Naive thymus-derived CD8-positive, alpha-beta T cell (primary cell): Measurements from ENCODE around the gene FRY. TPM values are rescaled to one million over a fixed set of nuclear protein-coding genes. Genes with fewer than 3 reads are reported as not detected.

Source experiments
- ATAC-seq, 2 donors: fragments of 150-1000 bp; cut with Tn5 transposase in 1 of 2; sonication (Bioruptor Pico), chemical (Tn5 transposase) in 1 of 2; 1 replicate in 1 of 2; 2 replicates in 1 of 2; pipeline ENCODE4 v1.10.0; 2021; ENCODE audit warnings: mild to moderate bottlenecking in 2 of 2, moderate library complexity in 2 of 2
- POLR2A ChIA-PET: fragments of 350-600 bp; sonication (Branson Sonifier 250); formaldehyde crosslinking; loops from one replicate; lab custom pipeline; 2021; ENCODE audit warnings: antibody characterized with exemption; lab: Charles Lee
- DNase-seq, 10 donors: peaks; one replicate each; pipeline versions ENCODE4 v3.0.0 to v3.0.0-alpha.2; 2020 to 2022
- H3K27ac Mint-ChIP-seq, 10 donors: one replicate each; pipeline ENCODE4 v1.8.0; 2020 to 2022; ENCODE audit warnings: mild to moderate bottlenecking in 10 of 10, mixed read lengths in 10 of 10, moderate library complexity in 4 of 10, inconsistent platforms in 1 of 10
- H3K27me3 Mint-ChIP-seq, 5 donors: one replicate each; pipeline ENCODE4 v1.8.0; 2021 to 2022; ENCODE audit warnings: mixed read lengths in 5 of 5
- H3K36me3 Mint-ChIP-seq, 3 donors: one replicate each; pipeline ENCODE4 v1.8.0; 2020 to 2022; ENCODE audit warnings: mixed read lengths in 3 of 3, mild to moderate bottlenecking in 2 of 3, inconsistent platforms in 1 of 3
- H3K4me1 Mint-ChIP-seq, 4 donors: one replicate each; pipeline ENCODE4 v1.8.0; 2021 to 2022; ENCODE audit warnings: mixed read lengths in 4 of 4
- H3K4me3 Mint-ChIP-seq, 10 donors: one replicate each; pipeline ENCODE4 v1.8.0; 2020 to 2022; ENCODE audit warnings: mild to moderate bottlenecking in 10 of 10, mixed read lengths in 10 of 10, moderate library complexity in 6 of 10, inconsistent platforms in 1 of 10
- H3K9me3 Mint-ChIP-seq, 9 donors: one replicate each; pipeline ENCODE4 v1.8.0; 2020 to 2022; ENCODE audit warnings: mixed read lengths in 9 of 9, mild to moderate bottlenecking in 3 of 9, inconsistent platforms in 1 of 9, moderate library complexity in 1 of 9
- polyA plus RNA-seq, 3 donors: library from polyadenylated mRNA; unstranded; fragments of 300-500 nt; fragmentation: Illumina TruSeq; gene quantifications; one replicate each; pipeline ENCODE4 v1.2.3, GENCODE V29; 2021
- total RNA-seq, 8 experiments: library from RNA in 2 of 8; stranded (reverse) in 2 of 8; gene quantifications; one replicate each; pipeline ENCODE4 v1.2.3 and lab custom pipeline; 2021 to 2026

Gene FRY
- total and polyA plus RNA-seq, 5 experiments from 2014 or later, result 0.08 to 1.4 (median 0.40) TPM

DNA sequence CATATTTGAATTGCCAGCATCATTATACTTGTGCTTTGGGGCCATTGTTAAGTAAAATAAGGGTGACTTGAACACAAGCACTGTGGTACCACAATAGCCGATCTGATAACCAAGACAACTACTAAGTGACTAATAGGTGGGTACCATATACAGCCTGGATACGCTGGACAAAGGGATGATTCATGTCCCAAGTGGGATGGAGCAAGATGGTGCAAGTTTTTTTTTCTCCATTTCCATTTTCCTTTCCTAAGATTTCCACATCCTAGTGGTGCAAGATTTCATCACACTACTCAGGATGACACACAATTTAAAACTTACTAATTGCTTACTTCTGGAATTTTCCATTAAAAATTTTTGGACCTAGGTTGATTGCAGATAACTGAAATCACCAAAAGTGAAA is 298.9 kb downstream of the FRY start:
- ATAC-seq (no peak), DNase-seq (no peak)
- POLR2A ChIA-PET, result interaction anchor here (1.2 kb wide), 1 partner anchor 15 kb away, joined by 3 read pairs; the partner anchor contains the start of genes BRCA2 and ZAR1L
- no peaks in the 10 kb centered on the region for H3K27me3 Mint-ChIP-seq
- no peaks in the 10 kb centered on the region for H3K4me1 Mint-ChIP-seq
- no peak overlapping the region for H3K27ac Mint-ChIP-seq
- H3K9me3 Mint-ChIP-seq, result no peaks in the 10 kb centered on the region
- no peak overlapping the region for H3K4me3 Mint-ChIP-seq
- peaks cover 0 to 20% (median 6%) of the 10 kb centered on the region in 3 donors for H3K36me3 Mint-ChIP-seq

GRCh38 chr13:32334671-32335070 is 303.1 kb downstream of the FRY start:
- H3K36me3 Mint-ChIP-seq, result peaks cover 8 to 48% (median 19%) of the 10 kb centered on the region in 3 donors
- no peak overlapping the region for H3K27ac Mint-ChIP-seq
- no peaks in the 10 kb centered on the region for H3K4me1 Mint-ChIP-seq
- no peak for ATAC-seq
- DNase-seq, result no peak
- H3K9me3 Mint-ChIP-seq, result peaks cover 0 to 20% (median 2%) of the 10 kb centered on the region in 9 donors
- POLR2A ChIA-PET, result no interaction called here
- H3K27me3 Mint-ChIP-seq, result no peaks in the 10 kb centered on the region
- H3K4me3 Mint-ChIP-seq, result no peak overlapping the region

DNA sequence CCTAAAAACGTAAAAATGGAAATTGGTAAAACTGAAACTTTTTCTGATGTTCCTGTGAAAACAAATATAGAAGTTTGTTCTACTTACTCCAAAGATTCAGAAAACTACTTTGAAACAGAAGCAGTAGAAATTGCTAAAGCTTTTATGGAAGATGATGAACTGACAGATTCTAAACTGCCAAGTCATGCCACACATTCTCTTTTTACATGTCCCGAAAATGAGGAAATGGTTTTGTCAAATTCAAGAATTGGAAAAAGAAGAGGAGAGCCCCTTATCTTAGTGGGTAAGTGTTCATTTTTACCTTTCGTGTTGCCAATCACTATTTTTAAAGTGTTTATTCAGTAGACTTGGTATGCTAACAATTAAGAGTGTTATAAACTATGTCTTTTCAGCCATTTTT is 309.3 kb downstream of the FRY start:
- POLR2A ChIA-PET, result no interaction called here
- H3K27ac Mint-ChIP-seq, result no peak overlapping the region
- no peaks in the 10 kb centered on the region for H3K4me1 Mint-ChIP-seq

DNA sequence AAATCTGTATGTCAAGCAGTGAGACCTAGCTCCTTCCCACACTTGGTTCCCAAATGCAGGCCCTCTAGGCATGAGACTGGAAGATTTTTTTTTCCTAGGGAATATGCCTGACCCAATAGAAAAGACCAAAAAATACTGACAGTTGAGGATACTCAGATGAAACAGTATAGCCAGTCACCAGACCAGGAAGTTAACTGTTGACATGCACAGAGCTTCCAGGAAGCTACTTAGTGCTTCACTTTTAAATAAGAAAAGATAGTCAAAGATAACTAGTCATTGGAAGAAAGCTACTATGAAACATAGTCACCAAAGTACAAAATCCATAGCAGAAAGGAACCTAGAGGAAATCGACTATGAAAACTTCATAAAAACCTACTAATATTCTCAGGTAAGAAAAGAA is 316.1 kb downstream of the FRY start:
- POLR2A ChIA-PET, result interaction anchor here (0.5 kb wide), 1 partner anchor 1892 kb away, joined by 7 read pairs; no protein-coding TSS in a partner anchor
- peak overlapping the region in 2 of 10 donors; percentile 15 to 40 for H3K27ac Mint-ChIP-seq
- H3K9me3 Mint-ChIP-seq, result no peaks in the 10 kb centered on the region

More for the DNA sequence above, 309.3 kb downstream of the FRY start:
- no peak for DNase-seq
- ATAC-seq, result no peak
- H3K36me3 Mint-ChIP-seq, result peaks cover 12 to 26% (median 14%) of the 10 kb centered on the region in 3 donors
- no peak overlapping the region for H3K4me3 Mint-ChIP-seq
- H3K27me3 Mint-ChIP-seq, result no peaks in the 10 kb centered on the region
- peaks cover 0 to 36% (median 7%) of the 10 kb centered on the region in 9 donors for H3K9me3 Mint-ChIP-seq

More for the DNA sequence above, 316.1 kb downstream of the FRY start:
- peaks cover 0 to 5% (median 2%) of the 10 kb centered on the region in 3 donors for H3K36me3 Mint-ChIP-seq
- DNase-seq, result no peak
- H3K27me3 Mint-ChIP-seq, result no peaks in the 10 kb centered on the region
- no peak for ATAC-seq
- no peak overlapping the region for H3K4me3 Mint-ChIP-seq
- peaks cover 0 to 11% (median 6%) of the 10 kb centered on the region in 4 donors for H3K4me1 Mint-ChIP-seq
